Germinal center (tissue), 1 donor: ENCODE measurements around the gene SLITRK2.

Experiments used
- DNase-seq: peaks from one replicate; pipeline ENCODE4 v3.0.0; 2012; ENCODE audit warnings: mixed read lengths, low spot score

Gene SLITRK2

DNA sequence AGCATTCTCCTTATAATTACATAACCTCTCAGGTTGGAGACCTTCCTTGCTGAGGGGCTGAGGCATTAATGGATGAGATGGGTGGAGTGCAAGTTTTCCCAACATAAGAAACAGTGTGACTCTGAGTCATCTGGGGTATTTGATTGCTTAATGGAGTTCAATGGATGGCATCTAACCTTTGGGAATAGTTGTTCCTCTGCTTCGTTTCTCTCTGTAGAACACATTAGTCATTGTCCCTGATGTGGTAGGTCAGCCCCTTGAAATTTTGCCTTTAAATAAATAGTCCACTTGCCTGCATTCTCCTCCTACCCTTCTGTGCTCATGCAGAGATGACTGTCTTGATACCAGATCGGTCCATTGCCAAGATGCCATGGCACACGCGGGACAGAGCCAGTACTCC is 38.6 kb downstream of the SLITRK2 start:
- DNase-seq, result no peak

GRCh38 chrX:145861818-145862217 is 44.2 kb downstream of the SLITRK2 start:
- no peak for DNase-seq

DNA sequence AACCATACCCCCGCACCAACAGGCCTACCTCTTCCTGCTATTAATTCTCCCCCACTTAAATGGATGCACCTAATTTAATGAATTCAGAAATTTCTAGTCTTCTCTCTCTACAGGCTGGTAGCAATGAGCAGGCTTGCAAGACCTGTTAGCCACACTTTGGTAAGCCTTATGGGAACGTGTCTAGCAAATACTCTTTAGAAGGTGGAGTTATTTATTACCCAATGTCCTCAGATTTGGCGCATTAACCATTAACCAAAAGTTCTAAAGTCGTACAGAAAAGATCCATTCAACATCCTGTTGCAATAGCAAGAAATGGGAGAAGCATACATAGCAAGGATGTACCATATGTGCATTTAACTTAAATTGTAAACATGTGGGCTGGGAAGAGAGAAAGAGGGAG is 47.5 kb downstream of the SLITRK2 start:
- no peak for DNase-seq
